ENCODE data around the gene DENND4B. TPM values are rescaled to one million over a fixed set of nuclear protein-coding genes. Genes with fewer than 3 reads are reported as not detected.
A peak's percentile ranks its signal among the peaks of the same experiment; 100 is the strongest.
"Not testable (repeated sequence)": the region's sequence is repeated elsewhere in the genome, so short reads cannot be mapped to it uniquely, and the experiment has no call there.

DENND4B gene
- total RNA-seq, 1 donor = 27.5 TPM

- H3K4me2 ChIP-seq (ENCODE audit: insufficient read depth, low read length) = peak overlapping the region; percentile 7
- no peaks in the 10 kb centered on the region for H3K9me3 ChIP-seq (ENCODE audit: low read depth, low read length)
- no peak for TF ChIP-seq CTCF (IDR thresholded peaks at IDR 0.05; ENCODE audit: extremely low read depth, low read depth, low read length)
- peak overlapping the region; percentile 44 for H3K27ac ChIP-seq (ENCODE audit: low read depth, low read length)
- H3K4me1 ChIP-seq (ENCODE audit: insufficient read depth, low read length) = peaks cover 15% of the 10 kb centered on the region
- peaks cover 52% of the 10 kb centered on the region for H4K20me1 ChIP-seq (ENCODE audit: insufficient read depth, low read length)
- DNase-seq (ENCODE audit: insufficient read length, low spot score, missing footprints) = no peak
- H3K79me2 ChIP-seq (ENCODE audit: insufficient read depth, low read length) = peaks cover 93% of the 10 kb centered on the region
- H3K27me3 ChIP-seq (ENCODE audit: insufficient read depth, low read length) = no peaks in the 10 kb centered on the region
- no peaks in the 10 kb centered on the region for H3K36me3 ChIP-seq (ENCODE audit: insufficient read depth, low read length)
- no peak overlapping the region for H3K4me3 ChIP-seq (ENCODE audit: insufficient read depth, low read length)
- no peak overlapping the region for H2AFZ ChIP-seq (ENCODE audit: low read length)
Observed at GRCh38 chr1:153903841-153904455, 42.6 kb downstream of the DENND4B start.

GRCh38 chr1:153899509-153899908, 47.0 kb downstream of the DENND4B start:
- Histone ChIP-seq H4K20me1 (ENCODE audit: insufficient read depth, low read length) (peaks cover 34% of the 10 kb centered on the region), H3K4me3 (ENCODE audit: insufficient read depth, low read length) (no peak overlapping the region), H2AFZ (ENCODE audit: low read length) (no peak overlapping the region), H3K4me1 (ENCODE audit: insufficient read depth, low read length) (peaks cover 2% of the 10 kb centered on the region), H3K27me3 (ENCODE audit: insufficient read depth, low read length) (no peaks in the 10 kb centered on the region), H3K79me2 (ENCODE audit: insufficient read depth, low read length) (peaks cover 77% of the 10 kb centered on the region), H3K4me2 (ENCODE audit: insufficient read depth, low read length) (no peak overlapping the region), H3K27ac (ENCODE audit: low read depth, low read length) (no peak overlapping the region), H3K36me3 (ENCODE audit: insufficient read depth, low read length) (no peaks in the 10 kb centered on the region), H3K9me3 (ENCODE audit: low read depth, low read length) (no peaks in the 10 kb centered on the region)
- no peak for TF ChIP-seq CTCF (IDR thresholded peaks at IDR 0.05; ENCODE audit: extremely low read depth, low read depth, low read length)
- DNase-seq (ENCODE audit: insufficient read length, low spot score, missing footprints) = no peak

- H3K4me3 ChIP-seq (ENCODE audit: insufficient read depth, low read length); H3K36me3 ChIP-seq (ENCODE audit: insufficient read depth, low read length); H3K27ac ChIP-seq (ENCODE audit: low read depth, low read length); DNase-seq (ENCODE audit: insufficient read length, low spot score, missing footprints); H2AFZ ChIP-seq (ENCODE audit: low read length); H3K27me3 ChIP-seq (ENCODE audit: insufficient read depth, low read length); H3K4me2 ChIP-seq (ENCODE audit: insufficient read depth, low read length); H3K9me3 ChIP-seq (ENCODE audit: low read depth, low read length); H3K4me1 ChIP-seq (ENCODE audit: insufficient read depth, low read length): not testable (repeated sequence)
- H4K20me1 ChIP-seq (ENCODE audit: insufficient read depth, low read length) = peaks cover 15% of the 10 kb centered on the region
- peaks cover 61% of the 10 kb centered on the region for H3K79me2 ChIP-seq (ENCODE audit: insufficient read depth, low read length)
Observed at GRCh38 chr1:153895866-153896265, 50.7 kb downstream of the DENND4B start.

- not testable (repeated sequence) for H3K4me3 ChIP-seq (ENCODE audit: insufficient read depth, low read length); DNase-seq (ENCODE audit: insufficient read length, low spot score, missing footprints); H3K27ac ChIP-seq (ENCODE audit: low read depth, low read length); H4K20me1 ChIP-seq (ENCODE audit: insufficient read depth, low read length); H3K27me3 ChIP-seq (ENCODE audit: insufficient read depth, low read length); H2AFZ ChIP-seq (ENCODE audit: low read length); H3K9me3 ChIP-seq (ENCODE audit: low read depth, low read length); H3K36me3 ChIP-seq (ENCODE audit: insufficient read depth, low read length); H3K4me1 ChIP-seq (ENCODE audit: insufficient read depth, low read length); H3K4me2 ChIP-seq (ENCODE audit: insufficient read depth, low read length)
- H3K79me2 ChIP-seq (ENCODE audit: insufficient read depth, low read length) = peaks cover 61% of the 10 kb centered on the region
Observed at GRCh38 chr1:153891042-153891441, 55.5 kb downstream of the DENND4B start.

GRCh38 chr1:153888533-153888932, 58.0 kb downstream of the DENND4B start:
- Histone ChIP-seq H2AFZ (ENCODE audit: low read length) (no peak overlapping the region), H3K4me3 (ENCODE audit: insufficient read depth, low read length) (no peak overlapping the region), H3K27ac (ENCODE audit: low read depth, low read length) (no peak overlapping the region), H3K79me2 (ENCODE audit: insufficient read depth, low read length) (peaks cover 72% of the 10 kb centered on the region), H3K4me1 (ENCODE audit: insufficient read depth, low read length) (no peaks in the 10 kb centered on the region), H3K36me3 (ENCODE audit: insufficient read depth, low read length) (no peaks in the 10 kb centered on the region), H3K9me3 (ENCODE audit: low read depth, low read length) (no peaks in the 10 kb centered on the region), H3K4me2 (ENCODE audit: insufficient read depth, low read length) (peak overlapping the region; percentile 23), H3K27me3 (ENCODE audit: insufficient read depth, low read length) (no peaks in the 10 kb centered on the region), H4K20me1 (ENCODE audit: insufficient read depth, low read length) (no peaks in the 10 kb centered on the region)
- no peak for TF ChIP-seq CTCF (IDR thresholded peaks at IDR 0.05; ENCODE audit: extremely low read depth, low read depth, low read length)
- no peak for DNase-seq (ENCODE audit: insufficient read length, low spot score, missing footprints)

Measured in osteoblast (primary cell).